GM19324 (cell line): ENCODE measurements around the gene ZNG1A.
"Not testable (repeated sequence)": the region's sequence is repeated elsewhere in the genome, so short reads cannot be mapped to it uniquely, and the experiment has no call there.

Source experiments
- ATAC-seq: cut with Tn5 transposase; IDR thresholded peaks from one replicate; pipeline ENCODE4 v1.9.1; 2021; ENCODE audit warnings: mild to moderate bottlenecking, moderate library complexity; ENCODE audit not compliant: unreplicated experiment, low FRiP score

ZNG1A gene

GRCh38 chr9:100430-100829 lies 78.4 kb downstream of the ZNG1A start:
- ATAC-seq = not testable (repeated sequence)

- not testable (repeated sequence) for ATAC-seq
Measured at GRCh38 chr9:99867-100266, 79.0 kb downstream of the ZNG1A start.

- not testable (repeated sequence) for ATAC-seq
Measured at GRCh38 chr9:98775-99174, 80.1 kb downstream of the ZNG1A start.

GRCh38 chr9:94992-95391 lies 83.9 kb downstream of the ZNG1A start:
- ATAC-seq = not testable (repeated sequence)

- not testable (repeated sequence) for ATAC-seq
Measured at GRCh38 chr9:94323-94722, 84.5 kb downstream of the ZNG1A start.

- not testable (repeated sequence) for ATAC-seq
Measured at GRCh38 chr9:93909-94308, 84.9 kb downstream of the ZNG1A start.

GRCh38 chr9:90851-91250 lies 88.0 kb downstream of the ZNG1A start:
- ATAC-seq = not testable (repeated sequence)

GRCh38 chr9:88396-89037 lies 90.3 kb downstream of the ZNG1A start:
- peak; percentile 66 for ATAC-seq

- ATAC-seq = not testable (repeated sequence)
Measured at GRCh38 chr9:87860-88259, 91.0 kb downstream of the ZNG1A start.

- not testable (repeated sequence) for ATAC-seq
Measured at GRCh38 chr9:87105-87504, 91.8 kb downstream of the ZNG1A start.

GRCh38 chr9:86697-87096 lies 92.2 kb downstream of the ZNG1A start:
- not testable (repeated sequence) for ATAC-seq

- not testable (repeated sequence) for ATAC-seq
Measured at GRCh38 chr9:82932-83689, 95.7 kb downstream of the ZNG1A start.

- not testable (repeated sequence) for ATAC-seq
Measured at GRCh38 chr9:78333-78732, 100.5 kb downstream of the ZNG1A start.

- not testable (repeated sequence) for ATAC-seq
Measured at GRCh38 chr9:76389-76788, 102.5 kb downstream of the ZNG1A start.

- ATAC-seq = not testable (repeated sequence)
Measured at GRCh38 chr9:73900-74525, 104.8 kb downstream of the ZNG1A start.

- ATAC-seq = not testable (repeated sequence)
Measured at GRCh38 chr9:73076-73899, 105.6 kb downstream of the ZNG1A start.
